Stimulated activated CD4-positive, alpha-beta T cell treated with anti-CD3 and anti-CD28 coated beads, Interleukin-12 subunit alpha, Interleukin-12 subunit beta, amount 100 ng/mL, for 24 hours (primary cell): ENCODE measurements around the gene IL4I1.
"Not testable (repeated sequence)": the region's sequence is repeated elsewhere in the genome, so short reads cannot be mapped to it uniquely, and the experiment has no call there.

ENCODE experiments used
- DNase-seq, 2 experiments: peaks; one replicate each; pipeline ENCODE4 v3.0.0-alpha.2; 2020; ENCODE audit warnings: low read depth in 2 of 2

Gene IL4I1

DNA sequence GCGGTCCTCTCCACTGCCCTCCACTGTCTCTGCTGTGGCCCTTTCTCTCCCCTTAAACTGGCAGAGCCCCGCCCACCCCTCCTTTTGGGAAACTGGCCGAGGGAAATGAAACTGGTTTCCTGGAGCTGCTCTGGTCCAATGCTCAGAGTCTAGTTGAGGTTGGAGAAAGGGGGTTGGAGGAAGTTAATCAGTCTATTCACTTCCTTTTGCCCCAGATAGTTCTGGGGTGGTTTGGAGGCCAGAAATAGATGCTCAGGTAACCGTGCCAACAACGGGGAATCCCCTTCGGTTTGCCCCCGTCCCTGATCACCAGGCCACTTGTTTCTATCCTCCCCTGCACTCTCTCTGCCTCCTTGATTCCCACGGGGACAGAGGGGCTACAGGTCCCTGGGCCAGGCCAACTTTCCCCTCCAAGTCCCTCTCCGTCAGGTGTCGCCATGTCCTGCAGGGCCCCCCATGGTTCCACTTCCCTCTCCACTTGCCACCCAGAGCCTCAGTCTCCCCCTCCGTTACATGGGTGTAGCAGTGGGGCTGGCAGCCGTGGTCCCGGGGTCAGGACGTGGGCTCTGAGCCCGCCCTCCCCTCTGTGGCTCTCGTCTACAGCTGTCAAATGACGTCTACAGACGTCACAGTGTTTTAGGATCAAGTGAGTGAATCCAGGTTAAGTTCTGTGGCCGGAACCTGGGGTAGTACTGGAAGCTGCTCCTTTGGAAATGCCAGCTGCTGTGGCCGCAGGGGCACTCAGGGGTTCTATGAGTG, at the start of gene IL4I1:
Gene IL4I1 (minus strand): TSS at position 25 of the 759 bp plus-strand sequence. CDS start 727 bp downstream, outside the sequence.
- peak in 1 of 2 experiments; percentile 58 for DNase-seq

- DNase-seq: no peak
Observed at GRCh38 chr19:49946415-49946814, 49.7 kb upstream of the IL4I1 start.

- not testable (repeated sequence) for DNase-seq
Observed at GRCh38 chr19:49944567-49944966, 47.9 kb upstream of the IL4I1 start.

DNA sequence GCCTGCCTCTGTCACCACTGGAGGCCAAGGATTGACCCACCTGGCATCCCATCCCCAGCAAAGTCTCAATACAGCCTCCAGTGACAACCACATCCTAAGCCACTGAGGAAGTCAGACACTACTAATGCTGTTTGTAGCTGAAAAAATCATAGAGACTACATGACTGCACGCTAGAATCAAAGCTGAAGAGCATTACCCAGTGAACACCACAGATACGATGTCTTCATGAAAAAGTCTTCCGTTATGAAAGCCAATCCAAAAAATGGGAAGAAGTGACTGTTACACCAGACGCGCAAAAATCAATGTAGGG, 43.8 kb upstream of the IL4I1 start:
- no peak for DNase-seq

DNA sequence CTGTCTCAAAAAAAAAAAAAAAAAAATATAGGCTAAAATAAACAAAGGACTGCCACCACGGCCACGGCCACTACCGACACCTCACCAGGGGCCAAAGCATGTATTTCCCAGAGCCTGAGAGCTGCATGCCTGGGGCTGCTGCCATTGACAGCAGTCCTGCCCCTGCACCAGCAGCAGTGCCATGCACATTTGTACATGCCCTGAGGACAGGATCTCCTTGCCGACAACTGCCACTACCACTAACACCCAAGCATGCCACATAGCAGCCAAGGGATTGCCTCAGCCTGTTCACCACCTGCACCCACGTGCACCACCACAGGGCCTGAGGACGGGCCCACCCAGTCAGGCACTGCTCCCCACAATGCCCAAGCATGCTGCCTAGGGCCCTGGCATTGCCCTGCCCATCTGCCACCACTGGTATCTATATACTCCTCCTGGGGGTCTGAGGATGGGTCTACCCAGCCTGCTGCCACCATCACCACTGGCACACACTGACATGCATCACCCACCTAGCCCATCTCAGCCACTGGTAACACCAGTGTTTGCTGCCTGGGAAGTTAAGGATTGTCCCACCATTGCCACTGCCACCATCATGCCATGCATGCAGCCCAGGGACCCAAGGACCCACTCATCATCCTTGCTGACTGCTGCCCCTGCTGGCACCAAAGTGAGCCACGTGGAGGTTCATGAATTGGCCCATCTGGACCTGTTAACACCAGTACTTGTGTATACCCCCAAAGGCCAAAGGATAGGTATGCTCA, 43.2 kb upstream of the IL4I1 start:
- DNase-seq: no peak

GRCh38 chr19:49938662-49939061, 42.0 kb upstream of the IL4I1 start:
- DNase-seq: no peak

DNA sequence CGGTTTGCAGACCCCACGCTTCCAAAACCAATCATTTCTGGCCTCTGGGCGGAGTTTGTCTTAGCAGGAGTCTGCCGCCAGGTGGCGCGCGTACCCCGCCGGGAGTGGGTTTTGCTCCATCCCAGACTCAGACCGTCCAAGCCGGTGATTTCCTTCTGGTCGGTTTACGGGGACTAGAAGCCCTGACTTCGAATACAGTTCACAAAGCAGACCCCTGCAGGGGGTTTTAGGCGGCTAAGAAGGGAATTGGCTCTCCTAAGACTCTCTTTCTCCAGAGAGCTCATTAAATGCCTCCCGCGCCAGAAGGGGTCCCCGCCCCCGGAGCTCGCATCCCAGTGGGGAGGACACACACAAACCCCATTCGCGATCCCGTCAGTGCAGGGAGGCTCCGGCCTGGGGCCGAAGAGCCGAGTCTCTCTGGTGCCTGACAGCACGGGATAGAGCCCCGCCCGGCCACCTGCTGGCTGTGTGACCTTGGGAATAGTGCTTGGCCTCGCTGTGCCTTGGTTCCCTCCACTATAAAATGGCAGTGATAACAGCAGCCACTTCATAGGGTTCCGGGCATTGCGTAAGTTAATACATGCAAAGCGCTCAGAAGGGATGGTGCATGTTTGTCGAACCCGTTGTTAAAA, 41.2 kb upstream of the IL4I1 start:
- DNase-seq: peak; percentile 58 to 78

GRCh38 chr19:49936549-49936948, 39.9 kb upstream of the IL4I1 start:
- no peak for DNase-seq

GRCh38 chr19:49933643-49934042, 37.0 kb upstream of the IL4I1 start:
- no peak for DNase-seq

- DNase-seq: no peak
Observed at GRCh38 chr19:49932731-49933131, 36.0 kb upstream of the IL4I1 start.

- DNase-seq: no peak
Observed at GRCh38 chr19:49932041-49932451, 35.4 kb upstream of the IL4I1 start.

GRCh38 chr19:49931293-49932040, 34.8 kb upstream of the IL4I1 start:
- DNase-seq: no peak

GRCh38 chr19:49930483-49931011, 33.9 kb upstream of the IL4I1 start:
- DNase-seq: no peak

DNA sequence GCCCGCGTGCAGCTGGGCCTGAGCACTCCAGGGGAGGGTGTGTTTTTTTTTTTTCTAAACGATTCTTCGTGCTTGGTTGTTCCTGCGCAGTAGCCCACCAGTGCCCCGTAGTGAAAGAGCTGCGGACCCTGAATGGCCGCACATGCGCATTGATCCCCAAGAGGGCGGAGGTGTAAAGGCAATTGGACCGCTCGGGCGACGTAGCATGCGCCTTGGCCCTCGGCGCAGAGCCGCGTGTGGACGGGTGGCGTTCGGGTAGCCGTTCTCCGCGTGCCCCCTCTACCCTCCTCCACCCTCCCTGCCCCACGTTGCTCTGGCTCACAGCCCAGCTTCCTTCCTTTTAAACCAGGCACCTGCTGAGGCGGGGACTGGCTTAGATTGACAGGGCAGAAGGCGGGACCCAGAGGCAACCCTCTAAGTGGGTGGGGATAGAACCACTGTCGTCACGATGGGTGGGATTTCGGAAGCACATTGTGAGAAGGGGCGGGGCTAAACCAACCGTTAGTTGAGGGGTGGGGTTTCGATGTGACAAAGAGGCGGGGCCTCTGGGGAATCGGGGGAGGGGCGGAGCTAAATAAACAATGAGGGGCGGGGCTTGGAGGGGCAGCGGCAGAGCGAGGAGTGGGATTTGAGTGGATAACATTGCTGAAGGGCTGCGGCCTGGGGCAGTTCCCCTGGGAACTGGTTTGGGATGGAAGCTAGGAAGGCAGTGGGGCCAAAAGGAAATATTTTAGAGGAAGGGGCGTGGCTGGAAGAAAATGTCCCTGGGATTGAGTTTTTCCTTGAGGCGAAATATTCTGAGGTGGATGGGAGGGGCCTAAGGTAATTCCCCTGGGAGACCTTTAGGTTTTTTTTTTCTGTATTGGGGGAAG, 33.2 kb upstream of the IL4I1 start:
- peak; percentile 87 to 91 for DNase-seq

DNA sequence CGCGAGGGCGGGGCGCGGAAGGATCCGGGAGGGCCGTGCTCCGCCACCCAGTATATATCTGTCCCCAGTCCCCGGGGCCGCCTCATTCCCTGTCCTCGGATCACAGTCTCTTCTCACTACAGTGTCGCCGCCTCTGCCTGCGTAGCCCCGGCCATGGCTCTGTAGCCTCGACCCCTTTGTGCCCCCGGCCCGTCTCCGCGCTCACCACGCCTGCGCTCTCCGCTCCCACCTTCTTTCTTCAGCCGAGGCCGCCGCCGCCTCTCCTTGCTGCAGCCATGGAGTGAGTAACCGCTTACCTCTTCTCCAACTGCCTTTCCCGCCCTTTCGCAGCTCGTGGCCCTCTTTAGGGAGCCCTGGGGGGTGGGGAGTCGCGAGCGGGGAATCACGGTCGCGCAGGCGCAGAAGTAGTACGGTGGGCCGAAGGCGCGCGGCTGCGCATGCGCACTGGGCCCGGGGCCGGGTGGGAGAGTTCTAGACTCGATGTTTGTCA, 32.5 kb upstream of the IL4I1 start, which contains the start of the genes ATF5 and NUP62:
Gene ATF5 (plus strand): TSS at position 85 of the 490 bp plus-strand sequence. CDS start 1,646 bp downstream, outside the sequence.
Gene NUP62 (minus strand): TSS at position 384 of the 490 bp plus-strand sequence. CDS start 19,697 bp downstream, outside the sequence.
- peak; percentile 86 to 91 for DNase-seq

- no peak for DNase-seq
Observed at GRCh38 chr19:49927526-49928264, 31.0 kb upstream of the IL4I1 start.

GRCh38 chr19:49926515-49926914, 29.8 kb upstream of the IL4I1 start:
- no peak for DNase-seq

DNA sequence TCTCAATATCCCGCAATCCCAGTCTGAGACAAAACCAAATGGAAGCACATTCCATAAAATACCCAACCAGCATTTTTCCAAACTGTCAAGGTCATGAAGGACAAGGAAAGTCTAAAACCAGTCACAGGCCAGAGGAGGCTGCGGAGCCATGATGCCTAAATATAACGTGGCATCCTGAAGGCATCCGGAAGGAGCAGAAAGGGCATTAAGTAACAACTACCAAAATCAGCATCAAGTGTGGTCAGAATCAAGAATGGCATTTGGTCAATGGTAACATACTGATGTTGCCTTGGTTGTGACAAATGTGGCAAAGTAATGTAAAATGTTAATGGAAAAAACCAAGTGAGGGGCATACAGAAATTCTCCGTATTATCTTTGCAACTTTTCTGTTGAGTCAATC, 28.8 kb upstream of the IL4I1 start:
- no peak for DNase-seq

DNA sequence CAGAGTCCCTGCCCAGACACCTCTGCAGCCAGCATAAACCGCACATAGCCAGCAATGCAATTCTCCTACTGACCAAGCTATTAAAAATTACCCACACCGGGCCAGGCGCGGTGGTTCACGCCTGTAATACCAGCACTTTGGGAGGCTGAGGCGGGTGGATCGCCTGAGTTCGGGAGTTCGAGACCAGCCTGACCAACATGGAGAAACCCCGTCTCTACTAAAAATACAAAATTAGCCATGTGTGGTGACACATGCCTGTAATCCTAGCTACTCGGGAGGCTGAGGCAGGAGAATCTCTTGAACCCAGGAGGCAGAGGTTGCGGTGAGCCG, 28.2 kb upstream of the IL4I1 start:
- DNase-seq: not testable (repeated sequence)
